GM20000 (cell line): Measurements from ENCODE around the gene SLC34A3.
"Not testable (repeated sequence)": the region's sequence is repeated elsewhere in the genome, so short reads cannot be mapped to it uniquely, and the experiment has no call there.

Source experiments
- DNase-seq: peaks from one replicate; pipeline ENCODE4 v3.0.0; 2012; ENCODE audit warnings: low spot score
- CTCF ChIP-seq: IDR thresholded peaks from 2 replicates; pipeline ENCODE4 v1.5.1; 2012; ENCODE audit warnings: mild to moderate bottlenecking, control low read depth; ENCODE audit errors: extremely low read depth, missing control alignments

SLC34A3 gene

GRCh38 chr9:137256856-137257255, 26.2 kb downstream of the SLC34A3 start:
- TF ChIP-seq CTCF = no peak
- no peak for DNase-seq

GRCh38 chr9:137262173-137262908, 31.6 kb downstream of the SLC34A3 start:
- DNase-seq = not testable (repeated sequence)

- no peak for DNase-seq
- TF ChIP-seq CTCF = no peak
Measured at GRCh38 chr9:137262909-137263285, 32.2 kb downstream of the SLC34A3 start.

- no peak for DNase-seq
- no peak for TF ChIP-seq CTCF
Measured at GRCh38 chr9:137263506-137263905, 32.8 kb downstream of the SLC34A3 start.

GRCh38 chr9:137264067-137264466, 33.4 kb downstream of the SLC34A3 start:
- no peak for TF ChIP-seq CTCF
- DNase-seq = no peak

- TF ChIP-seq CTCF = no peak
- DNase-seq = no peak
Measured at GRCh38 chr9:137265496-137266161, 34.9 kb downstream of the SLC34A3 start.

GRCh38 chr9:137266162-137266527, 35.4 kb downstream of the SLC34A3 start:
- DNase-seq = no peak
- no peak for TF ChIP-seq CTCF
